Measurements from ENCODE around the gene TUBB6. TPM values are rescaled to one million over a fixed set of nuclear protein-coding genes. Genes with fewer than 3 reads are reported as not detected.

TUBB6 gene
- total RNA-seq, 1 donor from 2014 or later = 877 TPM

GRCh38 chr18:12291690-12292089 lies 16.4 kb upstream of the TUBB6 start:
- no peak for DNase-seq

GRCh38 chr18:12293831-12294230 lies 14.2 kb upstream of the TUBB6 start:
- no peak for DNase-seq

- peak; percentile 88 for DNase-seq
Measured at GRCh38 chr18:12295389-12296086, 12.5 kb upstream of the TUBB6 start.

- DNase-seq = peak; percentile 66
Measured at GRCh38 chr18:12296087-12296403, 12.0 kb upstream of the TUBB6 start.

DNA sequence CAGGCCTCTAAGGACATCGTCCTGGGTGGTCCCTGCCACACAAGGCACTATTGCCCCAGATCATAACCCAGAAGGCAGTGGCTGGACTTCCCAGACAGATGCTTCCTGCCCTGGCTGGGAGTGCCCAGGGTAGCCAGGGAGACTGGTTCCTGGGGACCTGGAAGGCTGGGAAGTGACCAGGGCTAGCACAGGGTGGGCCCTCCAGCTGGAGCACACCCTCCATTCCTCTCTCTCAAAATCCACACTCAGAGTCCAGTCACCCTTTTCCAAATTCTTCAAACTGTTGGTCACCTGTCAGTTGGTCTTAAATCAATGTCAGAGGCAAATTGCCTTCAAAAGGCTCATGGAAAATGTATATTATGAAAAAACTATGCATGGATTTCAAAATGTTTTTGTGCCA lies 11.6 kb upstream of the TUBB6 start:
- DNase-seq = peak; percentile 70

- no peak for DNase-seq
Measured at GRCh38 chr18:12299862-12300261, 8.2 kb upstream of the TUBB6 start.

- no peak for DNase-seq
Measured at GRCh38 chr18:12301263-12302005, 6.6 kb upstream of the TUBB6 start.

DNA sequence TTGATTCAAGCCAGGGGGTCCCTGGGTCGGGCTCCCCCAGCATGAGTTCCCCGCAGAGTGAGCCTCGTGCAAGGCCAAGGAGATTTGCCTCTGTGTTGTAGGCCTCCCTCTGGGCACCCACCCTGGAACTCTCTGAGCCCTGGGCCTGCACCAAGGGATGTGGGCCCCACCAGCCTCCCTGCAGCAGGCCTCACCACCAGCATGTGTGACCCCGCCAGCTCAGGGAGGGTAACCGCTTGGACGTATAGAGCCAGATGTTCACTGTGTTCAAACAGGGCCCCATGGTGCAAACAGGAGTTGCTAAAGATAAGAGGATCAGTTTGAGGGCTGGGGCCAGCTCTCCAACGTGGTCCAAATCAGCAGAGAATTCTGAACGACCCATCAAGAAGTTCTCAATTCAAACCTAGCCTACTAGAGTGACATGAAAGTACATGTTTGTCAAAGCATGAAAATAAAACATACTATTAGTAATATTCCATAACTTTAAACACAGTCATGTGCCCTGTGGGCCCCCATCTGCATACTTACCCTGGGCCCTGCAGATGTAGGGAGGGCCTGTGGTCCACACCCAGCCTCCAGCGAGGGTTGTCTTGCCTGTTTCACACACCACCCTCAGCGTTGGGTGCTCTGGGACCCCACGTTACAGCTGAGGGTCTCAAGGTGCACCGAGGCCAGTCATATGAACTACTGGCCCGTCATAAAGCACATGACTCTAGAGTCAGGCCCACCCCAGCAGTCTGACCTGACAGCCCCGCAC lies 5.5 kb upstream of the TUBB6 start:
- DNase-seq = no peak

DNA sequence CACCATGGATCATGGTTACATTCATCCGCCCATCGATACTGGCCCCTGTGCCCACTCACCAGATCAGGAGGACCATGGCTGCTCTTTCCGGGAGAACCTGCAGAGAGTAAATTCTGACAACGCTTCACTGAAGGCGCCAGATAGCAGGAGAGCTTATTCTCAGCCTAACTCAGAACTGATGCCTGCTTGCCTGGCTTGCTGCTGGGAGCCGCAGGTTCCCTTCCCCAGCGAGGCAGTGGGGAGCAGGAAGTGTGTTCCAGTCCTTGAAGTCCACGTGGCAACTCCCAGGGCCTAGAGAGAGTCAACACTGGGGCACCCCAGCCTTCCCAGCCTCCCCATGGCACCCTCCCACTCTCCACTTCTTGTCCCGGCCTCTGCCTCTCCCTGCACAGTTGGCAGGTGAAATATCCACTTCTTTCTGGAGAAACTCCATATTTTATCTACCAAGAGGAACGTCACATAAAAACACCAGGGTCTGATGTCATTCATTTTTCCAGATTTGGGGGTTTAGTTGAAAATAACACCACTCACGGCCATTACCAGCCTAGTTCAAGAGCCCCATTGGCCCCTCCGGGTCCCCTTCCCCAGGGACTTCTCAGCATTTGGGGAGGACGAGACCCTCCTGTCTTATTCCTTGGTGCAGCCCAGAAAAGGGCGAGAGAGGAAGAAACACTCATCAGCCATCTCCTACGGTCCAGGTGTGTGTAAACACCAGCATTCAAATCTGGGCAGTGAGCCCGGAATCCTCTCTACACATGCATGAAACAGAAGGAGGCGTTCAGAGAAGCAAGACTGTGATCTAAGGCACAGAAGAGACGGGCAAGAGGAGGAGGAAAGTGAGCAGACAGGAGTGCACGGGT lies 3.5 kb upstream of the TUBB6 start:
- no peak for DNase-seq

DNA sequence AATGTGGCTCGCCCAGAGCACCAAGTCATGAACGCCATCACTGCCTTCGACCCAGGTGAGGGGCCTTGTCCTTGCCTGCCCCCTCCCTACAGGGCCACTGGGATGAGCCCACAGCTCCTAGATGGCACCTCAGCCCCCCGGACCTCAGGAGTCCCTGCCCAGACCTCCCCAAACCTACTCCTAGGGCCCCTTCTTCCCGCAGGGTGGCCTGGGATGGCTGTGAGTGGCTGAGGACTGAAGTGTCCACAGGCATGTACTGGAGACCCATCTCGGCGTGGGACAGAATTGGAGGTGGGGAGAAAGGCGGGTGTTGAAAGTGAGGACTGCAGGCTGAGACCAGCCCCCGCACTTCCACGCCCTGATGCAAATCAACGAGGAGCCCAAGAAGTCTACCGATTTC lies 2.8 kb upstream of the TUBB6 start:
- no peak for DNase-seq

DNA sequence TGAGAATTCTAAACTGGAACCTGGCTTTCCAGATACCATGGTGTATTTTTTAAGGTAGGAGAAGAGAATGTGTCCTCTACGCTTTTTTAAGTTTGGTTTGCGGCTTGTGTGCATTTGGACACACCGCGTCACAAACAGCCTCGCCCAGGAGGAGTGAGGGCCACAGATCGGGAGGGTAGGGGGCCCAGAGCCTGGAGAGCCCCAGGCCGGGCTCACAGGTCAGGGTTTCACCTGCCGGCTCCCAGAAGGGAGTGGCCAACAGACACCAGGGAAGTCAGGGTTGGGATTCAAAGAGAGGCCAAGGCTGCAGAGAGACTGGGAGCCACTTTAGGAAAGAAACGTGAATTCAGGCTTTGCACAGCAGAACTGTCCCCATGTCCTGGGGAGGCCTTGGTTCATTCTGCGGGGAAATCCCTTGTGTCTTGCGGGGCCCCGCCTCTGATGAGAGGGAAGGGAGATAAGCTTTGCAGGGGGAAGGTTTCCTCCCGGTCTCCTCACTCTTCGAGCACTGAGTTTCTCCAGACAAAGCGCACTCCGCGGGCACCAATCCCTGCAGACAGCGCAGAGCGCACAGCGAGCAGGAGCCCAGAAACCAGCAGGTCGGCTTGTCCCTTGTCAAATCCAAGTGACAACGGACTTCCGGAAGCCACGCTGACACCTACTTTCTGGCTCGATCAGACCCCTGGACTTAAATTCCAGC lies 2.0 kb upstream of the TUBB6 start:
- no peak for DNase-seq

GRCh38 chr18:12306752-12307700 lies 1.0 kb upstream of the TUBB6 start:
- DNase-seq = peak; percentile 80

GRCh38 chr18:12308386-12309100 lies 502 bp downstream of the TUBB6 start:
- DNase-seq = peak; percentile 84

- DNase-seq = peak; percentile 83
Measured at GRCh38 chr18:12309683-12310198, 1.7 kb downstream of the TUBB6 start.

GRCh38 chr18:12310762-12311161 lies 2.7 kb downstream of the TUBB6 start:
- peak; percentile 55 for DNase-seq

DNA sequence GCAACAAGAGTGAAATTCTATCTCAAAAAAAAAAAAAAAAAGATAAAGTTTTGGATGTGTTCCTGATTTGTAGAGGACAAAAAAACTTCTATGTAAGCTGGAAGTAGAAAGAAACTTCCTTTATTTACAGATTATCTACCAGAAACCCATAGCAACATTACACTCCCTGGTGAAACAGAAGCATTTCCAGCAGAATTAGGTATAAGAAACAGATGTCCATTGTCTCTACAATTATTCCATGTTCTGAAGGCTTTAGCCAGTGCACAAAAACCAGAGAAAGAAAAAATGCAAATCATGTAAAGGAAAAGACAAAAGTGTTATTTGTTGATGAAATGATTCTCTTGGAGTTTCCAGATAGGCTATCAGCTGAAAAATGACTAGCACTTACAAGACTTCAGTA lies 4.9 kb downstream of the TUBB6 start:
- no peak for DNase-seq

GRCh38 chr18:12313530-12314245 lies 5.6 kb downstream of the TUBB6 start:
- DNase-seq = no peak

- DNase-seq = no peak
Measured at GRCh38 chr18:12314591-12315305, 6.7 kb downstream of the TUBB6 start.

DNA sequence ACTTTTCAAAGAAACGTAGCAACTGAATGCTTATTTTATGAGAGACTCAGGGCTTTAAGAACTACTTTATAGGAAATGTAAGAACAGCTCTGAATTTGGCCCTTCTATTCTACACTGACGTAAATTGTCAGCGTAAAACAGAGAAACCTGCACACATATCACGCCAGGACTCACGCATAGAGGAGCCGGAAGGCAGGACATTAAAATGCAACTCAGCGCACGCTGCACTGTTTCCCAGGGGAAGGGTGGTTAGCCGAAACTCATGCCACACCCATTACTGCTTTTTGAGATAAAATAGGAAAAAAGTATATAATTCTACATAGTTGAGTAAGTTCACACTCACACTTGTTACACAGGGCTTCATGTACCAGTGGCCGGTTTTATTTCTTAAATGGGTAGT lies 7.4 kb downstream of the TUBB6 start:
- DNase-seq = no peak
